K562 (cell line): ENCODE results near the gene MALSU1. TPM values are rescaled to one million over a fixed set of nuclear protein-coding genes. Genes with fewer than 3 reads are reported as not detected.
A peak's percentile ranks its signal among the peaks of the same experiment; 100 is the strongest.

Source experiments
- ATAC-seq: fragments of 200-7000 bp; cut with Tn5 transposase; 3 replicates; pipeline ENCODE4 v1.9.1; 2020; ENCODE audit warnings: moderate library complexity
- BruUV-seq: library from RNA; stranded (reverse); fragments of 400-500 nt; replicated peaks from 2 replicates; lab custom pipeline; 2021; lab: Mats Ljungman, UMichigan
- CTCF ChIA-PET: fragments of 300-600 bp; formaldehyde crosslinking; extraction: SDS; loops from one replicate; lab custom pipeline; 2021; ENCODE audit warnings: low intra/inter-chr PET ratio; lab: Yijun Ruan, JAX
- POLR2A ChIA-PET: fragments of 300-600, 350-650 bp; sonication (Branson Sonifier 250); formaldehyde crosslinking; extraction: SDS; loops from one replicate; lab custom pipeline; 2021; ENCODE audit warnings: antibody characterized with exemption, inconsistent platforms; lab: Yijun Ruan, JAX
- DNase-seq, 4 experiments: peaks; one replicate each; pipeline versions ENCODE4 v3.0.0 to v3.0.0-alpha.2; 2011 to 2018; ENCODE audit warnings: low spot score in 3 of 4, mixed read lengths in 3 of 4; ENCODE audit errors: extremely low read depth in 1 of 4
- FAIRE-seq: peaks from 2 replicates; lab custom pipeline; 2011; peaks lifted over from hg19 to GRCh38; lab: Jason Lieb, UNC
- H2AFZ ChIP-seq: 2 replicates; pipeline ENCODE4 v1.6.0; 2011; ENCODE audit warnings: low read depth, low read length, control low read depth, inconsistent platforms
- H3K27ac ChIP-seq: fragments of 200-600 bp; 3 replicates; pipeline ENCODE4 v1.8.0; 2011; ENCODE audit warnings: low read depth, mild to moderate bottlenecking, control low read depth, inconsistent platforms, low read length, moderate library complexity, mixed read lengths; ENCODE audit errors: extremely low read depth
- H3K27me3 ChIP-seq, 2 experiments: fragments of 300-600 bp in 1 of 2; 2 replicates in 1 of 2; 3 replicates in 1 of 2; pipeline versions ENCODE4 v1.6.0 to v1.8.0; 2011; ENCODE audit warnings: inconsistent platforms in 2 of 2, low read length in 2 of 2, mild to moderate bottlenecking in 1 of 2, mixed read lengths in 1 of 2, moderate library complexity in 1 of 2; ENCODE audit not compliant: control insufficient read depth in 2 of 2, insufficient read depth in 2 of 2
- H3K36me3 ChIP-seq: fragments of 300-600 bp; 3 replicates; pipeline ENCODE4 v1.8.0; 2011; ENCODE audit warnings: mild to moderate bottlenecking, low read length, inconsistent platforms; ENCODE audit not compliant: control insufficient read depth, insufficient read depth
- H3K4me1 ChIP-seq, 2 experiments: fragments of 200-600 bp in 1 of 2; replicated peaks in 1 of 2; 2 replicates in 1 of 2; 3 replicates in 1 of 2; pipeline versions ENCODE4 v1.5.1 to v1.8.0; 2011; ENCODE audit warnings: inconsistent platforms in 2 of 2, low read length in 2 of 2, mild to moderate bottlenecking in 1 of 2, mixed read lengths in 1 of 2, moderate library complexity in 1 of 2; ENCODE audit not compliant: control insufficient read depth in 2 of 2, insufficient read depth in 2 of 2
- H3K4me2 ChIP-seq: 2 replicates; pipeline ENCODE4 v1.6.1; 2011; ENCODE audit warnings: low read length, control low read depth, inconsistent platforms, mixed read lengths; ENCODE audit not compliant: insufficient read depth
- H3K4me3 ChIP-seq: fragments of 200-600 bp; sonication (generic), shearing (Covaris generic); 2 replicates; pipeline ENCODE4 v1.5.1; 2016; ENCODE audit warnings: control low read depth, inconsistent platforms
- H3K79me2 ChIP-seq: fragments of 200-600 bp; 3 replicates; pipeline ENCODE4 v1.8.0; 2011; ENCODE audit warnings: low read length, inconsistent platforms; ENCODE audit not compliant: control insufficient read depth, insufficient read depth
- H3K9ac ChIP-seq, 2 experiments: 2 replicates each; pipeline versions ENCODE4 v1.6.0 to v1.6.1; 2011; ENCODE audit warnings: low read depth in 2 of 2, low read length in 2 of 2, control low read depth in 1 of 2, inconsistent platforms in 1 of 2, mild to moderate bottlenecking in 1 of 2, mixed read lengths in 1 of 2; ENCODE audit not compliant: insufficient read depth in 1 of 2
- H3K9me1 ChIP-seq: one replicate; pipeline ENCODE4 v1.6.0; 2011; ENCODE audit warnings: inconsistent platforms, mild to moderate bottlenecking, low read length, moderate library complexity; ENCODE audit not compliant: control insufficient read depth, insufficient read depth
- H3K9me3 ChIP-seq: replicated peaks from 2 replicates; pipeline ENCODE4 v1.5.1; 2011; ENCODE audit warnings: low read depth, low read length, inconsistent platforms; ENCODE audit not compliant: control insufficient read depth, insufficient read depth
- H4K20me1 ChIP-seq: replicated peaks from 2 replicates; pipeline ENCODE4 v1.6.1; 2011; ENCODE audit warnings: low read length, inconsistent platforms, mixed read lengths; ENCODE audit not compliant: control insufficient read depth, insufficient read depth
- ZNF184 ChIP-seq: sonication (generic); formaldehyde crosslinking; IDR thresholded peaks from 2 replicates; pipeline ENCODE4 v1.5.0; 2020; ENCODE audit warnings: missing genetic modification reagents
- WGBS: fragments of 100-300 bp; shearing (Covaris generic); methylation state at CpG from one replicate; pipeline ENCODE4 v1.1.6; 2016; ENCODE audit warnings: low coverage, mixed read lengths; ENCODE audit not compliant: insufficient coverage; ENCODE audit errors: missing lambda C conversion rate; 5-methylcytosine and 5-hydroxymethylcytosine counted together
- in situ Hi-C: fragments of 300-500 bp; cut with MboI; formaldehyde crosslinking; loops from 4 replicates; pipeline ENCODE4 v1.15.0; 2018; ENCODE audit warnings: inconsistent platforms, mixed read lengths
- intact Hi-C: fragments of 100-400 bp; cut with micrococcal nuclease; formaldehyde crosslinking; loops from 2 replicates; pipeline ENCODE4 v1.14.2; 2022
- polyA plus RNA-seq, 8 experiments: library from polyadenylated mRNA; depleted of rRNA in 4 of 8; stranded (reverse) in 5 of 8; unstranded in 3 of 8; fragments of >200 nt; fragmentation: Nextera tagmentation in 2 of 8; fragmentation: Illumina TruSeq in 1 of 8; extraction: Ambion mirVana in 2 of 8; extraction: Trizol in 1 of 8; gene quantifications; 2 replicates each; pipeline versions ENCODE4 v1.2.1 to v1.2.3, GENCODE V29; 2011 to 2014; ENCODE audit warnings: inconsistent platforms in 1 of 8, missing spikeins in 1 of 8
- total RNA-seq, 7 experiments: library from RNA; depleted of rRNA in 6 of 7; stranded (reverse); fragments of >200 nt in 6 of 7; fragmentation: Illumina TruSeq in 2 of 7; extraction: Trizol in 2 of 7; gene quantifications; 2 replicates each; pipeline versions ENCODE4 v1.2.1 to v1.2.3, GENCODE V29; 2011 to 2021; ENCODE audit warnings: low replicate concordance in 1 of 7
- TF ChIP-seq, protein P1 (sequence below): IDR thresholded peaks from 2 replicates; pipeline ENCODE4 v1.6.1; 2016; ENCODE audit warnings: missing genetic modification characterization, missing compliant biosample characterization

The MALSU1 gene
- total and polyA plus RNA-seq, 9 of the 15 experiments (the other 6 are each of a cell fraction or from before 2014, with no cell fraction given): 12.3 to 308 (median 81.2) TPM

DNA sequence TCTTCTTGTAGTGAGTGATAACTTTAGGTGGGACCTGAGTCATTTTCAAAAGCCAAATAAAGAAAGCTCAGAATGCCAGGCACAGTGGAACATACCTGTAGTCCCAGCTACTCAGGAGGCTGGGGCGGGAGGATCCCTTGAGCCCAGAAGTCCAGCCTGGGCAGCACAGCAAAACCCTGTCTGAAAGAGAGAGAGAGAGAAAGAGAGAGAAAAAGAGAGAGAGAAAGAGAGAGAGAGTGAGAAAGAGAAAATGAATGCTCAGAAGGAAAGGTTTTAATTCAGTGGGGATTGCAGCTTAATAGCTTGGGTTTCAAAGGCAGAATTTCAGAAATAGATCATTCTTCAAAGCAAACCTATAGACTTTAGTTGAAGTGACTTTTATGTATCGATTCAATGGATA, 26.9 kb upstream of the MALSU1 start:
- intact Hi-C loops (loop anchor here (5.0 to 10.0 kb wide), 3 partner anchors 160 to 747 kb away; no protein-coding TSS in a partner anchor), in situ Hi-C loops (loop anchor here (5.0 to 25.0 kb wide), 3 partner anchors 275 to 735 kb away; partner anchors contain the start of gene STK31)
- Histone ChIP-seq H3K79me2 (no peaks in the 10 kb centered on the region), H3K27me3 (peaks cover 0 to 10% of the 10 kb centered on the region in 2 experiments; a peak in 1 of 5 replicates), H2AFZ (no peak overlapping the region), H3K9me3 (0 out of 2 replicates have a peak, but pooled peaks cover 1% of the 10 kb centered on the region), H3K4me2 (no peak overlapping the region), H3K27ac (no peak overlapping the region), H3K9me1 (no peaks in the 10 kb centered on the region), H3K4me3 (no peak overlapping the region), H3K36me3 (no peaks in the 10 kb centered on the region), H3K9ac (no peak overlapping the region), H4K20me1 (no peaks in the 10 kb centered on the region), H3K4me1 (peaks cover 0 to 7% of the 10 kb centered on the region in 2 experiments; a peak in 3 of 5 replicates)
- DNase-seq: no peak
- POLR2A ChIA-PET: interaction anchor here (1.0 to 2.5 kb wide), 5 partner anchors 11 to 257 kb away, joined by 3 to 8 read pairs (median 6); partner anchors contain the start of genes KLHL7 and NUP42
- CTCF ChIA-PET: interaction anchor here (0.9 kb wide), 1 partner anchor 272 kb away, joined by 7 read pairs; no protein-coding TSS in a partner anchor
- 23% methylated on average over 2 of the region's 2 CpGs for WGBS
- no peak for FAIRE-seq
- TF ChIP-seq, protein P1, sequence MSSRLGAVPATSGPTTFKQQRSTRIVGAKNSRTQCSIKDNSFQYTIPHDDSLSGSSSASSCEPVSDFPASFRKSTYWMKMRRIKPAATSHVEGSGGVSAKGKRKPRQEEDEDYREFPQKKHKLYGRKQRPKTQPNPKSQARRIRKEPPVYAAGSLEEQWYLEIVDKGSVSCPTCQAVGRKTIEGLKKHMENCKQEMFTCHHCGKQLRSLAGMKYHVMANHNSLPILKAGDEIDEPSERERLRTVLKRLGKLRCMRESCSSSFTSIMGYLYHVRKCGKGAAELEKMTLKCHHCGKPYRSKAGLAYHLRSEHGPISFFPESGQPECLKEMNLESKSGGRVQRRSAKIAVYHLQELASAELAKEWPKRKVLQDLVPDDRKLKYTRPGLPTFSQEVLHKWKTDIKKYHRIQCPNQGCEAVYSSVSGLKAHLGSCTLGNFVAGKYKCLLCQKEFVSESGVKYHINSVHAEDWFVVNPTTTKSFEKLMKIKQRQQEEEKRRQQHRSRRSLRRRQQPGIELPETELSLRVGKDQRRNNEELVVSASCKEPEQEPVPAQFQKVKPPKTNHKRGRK: peak; percentile 41; the same call in 1 of the 2 replicates
- no peak for TF ChIP-seq ZNF184
- BruUV-seq: no TSS peak
- no peak for ATAC-seq
